ENCODE results near the gene RAD51B.

DNA sequence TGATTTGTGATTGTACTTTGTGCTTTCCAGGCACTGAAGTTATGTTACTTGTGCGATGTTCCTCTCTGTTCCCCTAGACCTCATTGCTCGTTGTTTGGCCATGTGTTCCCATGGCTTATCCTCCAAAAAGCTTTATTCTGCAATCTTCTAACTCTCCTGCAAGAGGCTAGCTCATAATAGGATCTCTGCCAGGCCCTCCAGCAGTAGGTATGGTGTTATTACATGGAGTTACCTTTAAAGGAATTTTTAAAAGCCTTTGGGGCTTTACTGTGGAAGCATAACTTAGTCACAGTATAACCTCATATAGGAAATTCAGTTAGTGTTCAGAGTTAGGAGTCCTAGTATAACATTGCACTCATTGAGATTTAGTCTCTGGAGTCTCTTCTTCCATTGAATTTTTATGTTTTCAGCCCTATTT lies 292.3 kb downstream of the RAD51B start:
- TF ChIP-seq, protein P1, sequence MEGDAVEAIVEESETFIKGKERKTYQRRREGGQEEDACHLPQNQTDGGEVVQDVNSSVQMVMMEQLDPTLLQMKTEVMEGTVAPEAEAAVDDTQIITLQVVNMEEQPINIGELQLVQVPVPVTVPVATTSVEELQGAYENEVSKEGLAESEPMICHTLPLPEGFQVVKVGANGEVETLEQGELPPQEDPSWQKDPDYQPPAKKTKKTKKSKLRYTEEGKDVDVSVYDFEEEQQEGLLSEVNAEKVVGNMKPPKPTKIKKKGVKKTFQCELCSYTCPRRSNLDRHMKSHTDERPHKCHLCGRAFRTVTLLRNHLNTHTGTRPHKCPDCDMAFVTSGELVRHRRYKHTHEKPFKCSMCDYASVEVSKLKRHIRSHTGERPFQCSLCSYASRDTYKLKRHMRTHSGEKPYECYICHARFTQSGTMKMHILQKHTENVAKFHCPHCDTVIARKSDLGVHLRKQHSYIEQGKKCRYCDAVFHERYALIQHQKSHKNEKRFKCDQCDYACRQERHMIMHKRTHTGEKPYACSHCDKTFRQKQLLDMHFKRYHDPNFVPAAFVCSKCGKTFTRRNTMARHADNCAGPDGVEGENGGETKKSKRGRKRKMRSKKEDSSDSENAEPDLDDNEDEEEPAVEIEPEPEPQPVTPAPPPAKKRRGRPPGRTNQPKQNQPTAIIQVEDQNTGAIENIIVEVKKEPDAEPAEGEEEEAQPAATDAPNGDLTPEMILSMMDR (IDR thresholded peaks at IDR 0.05), result no peak
- TF ChIP-seq POLR2A (IDR thresholded peaks at IDR 0.05), result no peak
- no peak for TF ChIP-seq POLR2AphosphoS5 (IDR thresholded peaks at IDR 0.05)
- no peak for TF ChIP-seq EP300 (IDR thresholded peaks at IDR 0.05)
